GM19455 (cell line): ENCODE measurements around the gene ANKRD53.

Experiments
- ATAC-seq: cut with Tn5 transposase; IDR thresholded peaks from one replicate; pipeline ENCODE4 v1.9.1; 2021; ENCODE audit not compliant: unreplicated experiment

Gene ANKRD53

GRCh38 chr2:70964133-70964532 is 14.3 kb upstream of the ANKRD53 start:
- ATAC-seq: no peak

GRCh38 chr2:70964596-70965386 is 13.6 kb upstream of the ANKRD53 start:
- ATAC-seq: no peak

- ATAC-seq: no peak
Measured at GRCh38 chr2:70965506-70965905, 12.9 kb upstream of the ANKRD53 start.

GRCh38 chr2:70966681-70967080 is 11.7 kb upstream of the ANKRD53 start:
- no peak for ATAC-seq

- no peak for ATAC-seq
Measured at GRCh38 chr2:70967189-70967588, 11.2 kb upstream of the ANKRD53 start.

GRCh38 chr2:70974592-70974991 is 3.8 kb upstream of the ANKRD53 start:
- ATAC-seq: no peak

GRCh38 chr2:70975237-70975636 is 3.2 kb upstream of the ANKRD53 start:
- ATAC-seq: no peak

- ATAC-seq: no peak
Measured at GRCh38 chr2:70977605-70978205, 725 bp upstream of the ANKRD53 start.

- no peak for ATAC-seq
Measured at GRCh38 chr2:70979180-70979488, 704 bp downstream of the ANKRD53 start.

GRCh38 chr2:70979626-70980025 is 1.2 kb downstream of the ANKRD53 start:
- ATAC-seq: no peak

- ATAC-seq: no peak
Measured at GRCh38 chr2:70981421-70981820, 3.0 kb downstream of the ANKRD53 start.

- ATAC-seq: no peak
Measured at GRCh38 chr2:70981866-70982810, 3.7 kb downstream of the ANKRD53 start.

GRCh38 chr2:70982971-70983370 is 4.5 kb downstream of the ANKRD53 start:
- ATAC-seq: no peak

GRCh38 chr2:70983506-70984227 is 5.2 kb downstream of the ANKRD53 start:
- no peak for ATAC-seq

GRCh38 chr2:70984228-70984575 is 5.8 kb downstream of the ANKRD53 start:
- ATAC-seq: no peak

- no peak for ATAC-seq
Measured at GRCh38 chr2:70984576-70985282, 6.3 kb downstream of the ANKRD53 start.

GRCh38 chr2:70985283-70985688 is 6.9 kb downstream of the ANKRD53 start:
- no peak for ATAC-seq

- ATAC-seq: no peak
Measured at GRCh38 chr2:70985956-70986355, 7.5 kb downstream of the ANKRD53 start.

- no peak for ATAC-seq
Measured at GRCh38 chr2:70986499-70987189, 8.2 kb downstream of the ANKRD53 start.

GRCh38 chr2:70987386-70987785 is 9.0 kb downstream of the ANKRD53 start:
- ATAC-seq: no peak
